Measurements from ENCODE around the gene SIGMAR1.

The SIGMAR1 gene

DNA sequence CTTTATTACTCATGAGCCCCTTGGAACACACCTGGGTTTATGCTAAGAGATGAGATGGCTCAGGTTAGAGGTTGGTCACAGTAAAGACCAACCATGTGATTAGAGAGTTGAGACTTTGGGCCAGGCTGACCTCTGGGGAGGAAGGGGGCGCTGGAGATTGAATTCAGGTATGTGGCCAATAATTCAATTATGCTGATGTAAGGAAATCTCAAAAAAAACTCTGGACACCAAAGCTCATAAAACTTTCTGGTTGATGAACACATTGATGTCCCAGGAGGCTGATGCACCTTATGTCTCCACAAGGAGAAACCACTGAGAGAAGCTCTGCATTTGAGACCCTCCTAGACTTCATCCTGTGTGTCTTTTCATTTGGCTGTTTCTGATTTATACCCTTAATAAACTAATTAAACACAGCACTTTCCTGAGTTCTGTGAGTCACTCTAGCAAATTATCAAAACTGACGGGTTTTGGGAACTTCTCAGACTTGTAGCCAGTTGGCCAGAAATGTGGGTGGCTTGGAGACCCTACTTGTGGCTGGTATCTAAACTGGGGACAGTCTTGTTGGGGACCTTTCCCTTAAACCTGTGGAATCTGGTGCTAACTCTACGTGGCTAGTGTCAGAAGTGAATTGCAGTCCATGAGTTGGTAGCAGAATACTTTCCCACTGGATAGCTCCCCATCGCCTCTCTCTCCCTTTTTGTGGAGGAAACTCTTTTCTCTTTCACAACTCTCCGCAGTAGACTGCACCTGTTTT lies 32.4 kb upstream of the SIGMAR1 start:
- Histone ChIP-seq H2AFZ (ENCODE audit: low read length, unreplicated experiment) (no peak overlapping the region), H3K27me3 (ENCODE audit: insufficient read depth, low read length) (no peaks in the 10 kb centered on the region), H3K36me3 (ENCODE audit: insufficient read depth, low read length) (peaks cover 20% of the 10 kb centered on the region), H3K4me3 (ENCODE audit: low read depth, low read length) (no peak overlapping the region), H3K4me1 (ENCODE audit: control insufficient read depth, insufficient read depth, low read length, unreplicated experiment) (peaks cover 6% of the 10 kb centered on the region), H3K79me2 (ENCODE audit: control insufficient read depth, insufficient read depth, low read length, unreplicated experiment) (peaks cover 21% of the 10 kb centered on the region), H3K27ac (ENCODE audit: low read depth, low read length) (no peak overlapping the region)

DNA sequence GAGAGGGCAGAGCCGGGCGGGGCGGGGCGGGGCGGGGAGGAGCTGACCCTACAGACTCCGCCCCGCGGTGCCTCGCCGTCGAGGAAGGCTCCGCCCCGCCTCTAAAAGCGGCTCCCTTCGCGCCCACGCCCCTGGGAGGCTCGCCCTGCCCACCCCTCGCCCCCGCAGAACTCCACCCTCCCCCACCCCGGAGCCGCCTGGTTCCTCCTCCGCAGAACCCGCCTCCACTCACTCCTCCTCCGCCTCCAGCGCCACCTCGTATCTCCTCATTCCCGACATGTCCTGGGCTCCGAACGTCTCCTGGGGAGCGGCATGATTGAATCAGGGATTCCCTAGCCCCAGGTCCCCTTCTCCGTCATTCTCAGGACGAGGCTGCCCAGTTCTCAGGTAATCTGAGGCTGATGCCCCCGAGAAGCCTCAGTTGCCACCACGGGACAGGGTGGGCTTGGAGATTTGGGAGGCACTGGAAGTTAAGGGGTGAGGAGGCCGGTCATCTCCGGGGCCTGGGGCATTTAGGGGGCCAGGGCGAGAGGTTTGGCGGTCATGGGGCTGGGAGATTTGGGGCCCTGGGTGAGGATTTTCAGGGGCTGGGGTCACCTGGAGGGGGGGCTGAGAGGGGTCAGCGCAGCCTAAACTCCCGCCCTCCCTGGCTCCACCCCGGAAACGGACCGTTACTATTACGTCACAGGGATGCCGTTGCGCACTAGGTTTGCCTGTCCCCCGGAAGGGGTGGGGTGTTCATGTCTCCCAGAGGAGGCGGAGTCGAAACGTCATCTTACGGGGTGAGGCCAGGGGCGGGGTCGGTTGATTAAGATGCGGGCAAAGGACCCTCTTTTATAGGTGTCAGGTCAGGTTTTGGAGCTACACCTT lies 28.0 kb upstream of the SIGMAR1 start:
- H2AFZ ChIP-seq (ENCODE audit: low read length, unreplicated experiment): peak overlapping the region; percentile 86

GRCh38 chr9:34665067-34665380 lies 27.4 kb upstream of the SIGMAR1 start:
- peaks cover 6% of the 10 kb centered on the region for H3K4me1 ChIP-seq (ENCODE audit: control insufficient read depth, insufficient read depth, low read length, unreplicated experiment)
- H3K79me2 ChIP-seq (ENCODE audit: control insufficient read depth, insufficient read depth, low read length, unreplicated experiment): peaks cover 21% of the 10 kb centered on the region
- peak overlapping the region; percentile 95 for H3K4me3 ChIP-seq (ENCODE audit: low read depth, low read length)
- peaks cover 20% of the 10 kb centered on the region for H3K36me3 ChIP-seq (ENCODE audit: insufficient read depth, low read length)
- peak overlapping the region; percentile 36; the same call in 1 of the 2 replicates for H3K27ac ChIP-seq (ENCODE audit: low read depth, low read length)
- H3K27me3 ChIP-seq (ENCODE audit: insufficient read depth, low read length): no peaks in the 10 kb centered on the region
- peak overlapping the region; percentile 63 for H2AFZ ChIP-seq (ENCODE audit: low read length, unreplicated experiment)

More for the DNA sequence above, 28.0 kb upstream of the SIGMAR1 start:
- Histone ChIP-seq H3K36me3 (ENCODE audit: insufficient read depth, low read length) (peaks cover 20% of the 10 kb centered on the region), H3K4me1 (ENCODE audit: control insufficient read depth, insufficient read depth, low read length, unreplicated experiment) (peaks cover 6% of the 10 kb centered on the region), H3K27me3 (ENCODE audit: insufficient read depth, low read length) (no peaks in the 10 kb centered on the region), H3K4me3 (ENCODE audit: low read depth, low read length) (peak overlapping the region; percentile 95), H3K79me2 (ENCODE audit: control insufficient read depth, insufficient read depth, low read length, unreplicated experiment) (peaks cover 21% of the 10 kb centered on the region), H3K27ac (ENCODE audit: low read depth, low read length) (peak overlapping the region; percentile 93)

- H3K27me3 ChIP-seq (ENCODE audit: insufficient read depth, low read length): no peaks in the 10 kb centered on the region
- peak overlapping the region; percentile 95 for H3K4me3 ChIP-seq (ENCODE audit: low read depth, low read length)
- peaks cover 21% of the 10 kb centered on the region for H3K79me2 ChIP-seq (ENCODE audit: control insufficient read depth, insufficient read depth, low read length, unreplicated experiment)
- peaks cover 6% of the 10 kb centered on the region for H3K4me1 ChIP-seq (ENCODE audit: control insufficient read depth, insufficient read depth, low read length, unreplicated experiment)
- peak overlapping the region; percentile 63 for H2AFZ ChIP-seq (ENCODE audit: low read length, unreplicated experiment)
- H3K27ac ChIP-seq (ENCODE audit: low read depth, low read length): peak overlapping the region; percentile 36; the same call in 1 of the 2 replicates
- peaks cover 18% of the 10 kb centered on the region for H3K36me3 ChIP-seq (ENCODE audit: insufficient read depth, low read length)
Observed at GRCh38 chr9:34664281-34665066, 26.9 kb upstream of the SIGMAR1 start.

DNA sequence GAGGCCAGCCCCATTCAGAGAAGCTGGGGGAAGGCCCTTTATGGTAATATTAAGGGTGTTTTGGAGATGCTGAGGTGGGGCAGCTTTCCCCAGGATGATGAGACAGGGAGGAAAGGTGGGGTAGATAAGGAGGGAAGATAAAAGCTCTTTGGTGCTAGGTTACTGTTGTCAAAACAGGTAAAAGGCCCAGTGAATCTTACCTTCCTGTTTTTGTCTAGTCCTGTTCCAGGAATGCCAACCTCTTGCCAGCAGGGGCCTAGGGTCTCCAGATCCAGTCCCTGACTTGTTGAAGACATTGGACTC lies 25.7 kb upstream of the SIGMAR1 start:
- no peak overlapping the region for H3K4me3 ChIP-seq (ENCODE audit: low read depth, low read length)
- H3K4me1 ChIP-seq (ENCODE audit: control insufficient read depth, insufficient read depth, low read length, unreplicated experiment): peaks cover 6% of the 10 kb centered on the region
- H3K36me3 ChIP-seq (ENCODE audit: insufficient read depth, low read length): peaks cover 8% of the 10 kb centered on the region; the same call in 1 of the 2 replicates
- H3K27me3 ChIP-seq (ENCODE audit: insufficient read depth, low read length): no peaks in the 10 kb centered on the region
- no peak overlapping the region for H3K27ac ChIP-seq (ENCODE audit: low read depth, low read length)
- H2AFZ ChIP-seq (ENCODE audit: low read length, unreplicated experiment): no peak overlapping the region
- peaks cover 19% of the 10 kb centered on the region for H3K79me2 ChIP-seq (ENCODE audit: control insufficient read depth, insufficient read depth, low read length, unreplicated experiment)

DNA sequence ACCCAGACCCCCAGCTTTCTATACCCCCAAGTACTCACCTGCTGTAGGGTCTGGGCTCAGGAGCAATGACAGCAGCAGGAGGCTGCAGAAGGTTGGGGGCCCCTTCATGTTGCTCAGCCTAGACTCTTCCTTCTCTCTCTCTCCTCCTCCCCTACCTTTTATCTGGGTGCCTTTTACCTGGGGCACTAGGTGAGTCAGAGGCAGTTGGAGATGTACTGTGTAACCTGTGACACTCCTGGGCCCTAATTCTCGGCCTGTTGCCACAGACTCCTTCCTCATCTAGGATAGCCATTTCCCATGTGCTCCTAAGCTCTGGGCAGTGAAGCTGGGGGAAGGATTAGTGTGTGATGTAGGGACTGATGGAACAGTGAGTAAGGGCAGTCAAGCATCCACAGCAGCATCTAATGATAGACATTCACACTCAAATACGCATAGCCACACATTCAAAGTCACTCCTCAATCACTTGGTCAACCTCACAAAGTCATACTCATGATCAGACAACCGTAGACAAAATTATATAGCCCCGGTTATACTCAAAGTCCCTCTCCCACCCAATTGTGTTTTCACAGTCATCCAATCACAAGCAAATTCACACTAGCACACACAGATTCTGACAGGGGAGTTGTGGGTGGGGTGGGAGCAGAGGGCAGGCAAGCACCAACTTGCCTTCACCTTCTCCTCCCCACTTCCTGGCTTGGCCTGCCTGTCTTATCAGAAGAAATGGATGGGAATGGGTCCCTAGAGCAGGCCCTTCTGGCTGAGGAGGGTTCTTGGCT lies 25.1 kb upstream of the SIGMAR1 start, which contains the start of gene CCL27:
TSS of gene CCL27 (minus strand) at position 132 of the 777 bp plus-strand sequence. CDS start at position 108, 24 bp downstream.
- Histone ChIP-seq H3K4me1 (ENCODE audit: control insufficient read depth, insufficient read depth, low read length, unreplicated experiment) (peaks cover 6% of the 10 kb centered on the region), H3K36me3 (ENCODE audit: insufficient read depth, low read length) (peaks cover 3% of the 10 kb centered on the region; the same call in 1 of the 2 replicates), H3K4me3 (ENCODE audit: low read depth, low read length) (no peak within 1 kb of the TSS), H3K27me3 (ENCODE audit: insufficient read depth, low read length) (no peaks in the 10 kb centered on the region), H3K27ac (ENCODE audit: low read depth, low read length) (no peak within 1 kb of the TSS), H2AFZ (ENCODE audit: low read length, unreplicated experiment) (no peak within 1 kb of the TSS), H3K79me2 (ENCODE audit: control insufficient read depth, insufficient read depth, low read length, unreplicated experiment) (peaks cover 15% of the 10 kb centered on the region)

DNA sequence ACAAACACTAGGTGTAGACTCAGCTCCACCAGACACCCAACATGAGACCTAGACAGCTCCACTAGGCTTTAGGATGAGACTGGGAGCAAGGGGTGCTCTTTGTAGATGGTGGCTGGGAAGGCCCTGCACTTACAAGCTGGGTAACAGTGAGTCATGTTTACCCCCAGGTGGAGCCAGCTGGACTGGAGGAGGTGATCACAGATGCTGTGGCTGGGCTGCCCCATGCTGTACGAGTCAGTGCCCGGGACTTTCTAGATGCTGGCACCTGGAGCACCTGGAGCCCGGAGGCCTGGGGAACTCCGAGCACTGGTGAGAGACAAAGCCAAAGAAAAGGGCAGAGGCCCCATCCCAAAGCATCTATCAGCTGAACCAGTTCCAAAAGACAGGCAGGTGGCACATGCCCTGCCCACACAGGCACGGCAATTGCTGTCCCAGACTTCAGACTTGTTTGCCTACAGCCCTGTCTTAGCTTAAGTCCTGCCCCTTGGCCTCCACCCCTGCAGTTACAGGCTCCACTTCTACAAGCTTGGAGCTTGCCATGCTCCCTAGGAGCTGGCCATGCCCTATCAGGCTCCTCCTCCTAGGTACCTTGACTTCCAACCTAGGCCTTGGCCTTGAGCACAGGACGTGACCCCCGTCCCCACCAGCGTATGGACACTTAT lies 22.1 kb upstream of the SIGMAR1 start:
- Histone ChIP-seq H3K36me3 (ENCODE audit: insufficient read depth, low read length) (no peaks in the 10 kb centered on the region), H2AFZ (ENCODE audit: low read length, unreplicated experiment) (no peak overlapping the region), H3K4me3 (ENCODE audit: low read depth, low read length) (no peak overlapping the region), H3K79me2 (ENCODE audit: control insufficient read depth, insufficient read depth, low read length, unreplicated experiment) (no peaks in the 10 kb centered on the region), H3K27me3 (ENCODE audit: insufficient read depth, low read length) (no peaks in the 10 kb centered on the region), H3K27ac (ENCODE audit: low read depth, low read length) (no peak overlapping the region), H3K4me1 (ENCODE audit: control insufficient read depth, insufficient read depth, low read length, unreplicated experiment) (no peaks in the 10 kb centered on the region)

DNA sequence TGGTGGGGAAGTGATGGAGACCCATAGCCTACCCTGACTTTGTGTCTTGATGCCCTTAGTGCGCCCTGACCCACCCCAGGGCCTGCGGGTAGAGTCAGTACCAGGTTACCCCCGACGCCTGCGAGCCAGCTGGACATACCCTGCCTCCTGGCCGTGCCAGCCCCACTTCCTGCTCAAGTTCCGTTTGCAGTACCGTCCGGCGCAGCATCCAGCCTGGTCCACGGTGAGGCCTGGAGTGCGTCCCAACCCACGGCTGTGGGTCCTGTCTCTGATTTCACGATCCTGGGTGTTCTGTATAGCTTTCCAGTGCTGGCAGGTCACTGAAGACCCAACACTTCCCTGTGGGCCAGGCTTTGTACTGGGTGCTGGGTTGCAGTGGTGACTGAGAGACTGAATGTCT lies 20.9 kb upstream of the SIGMAR1 start:
- Histone ChIP-seq H3K4me3 (ENCODE audit: low read depth, low read length) (no peak overlapping the region), H3K79me2 (ENCODE audit: control insufficient read depth, insufficient read depth, low read length, unreplicated experiment) (no peaks in the 10 kb centered on the region), H3K36me3 (ENCODE audit: insufficient read depth, low read length) (no peaks in the 10 kb centered on the region), H3K27me3 (ENCODE audit: insufficient read depth, low read length) (no peaks in the 10 kb centered on the region), H3K27ac (ENCODE audit: low read depth, low read length) (no peak overlapping the region), H3K4me1 (ENCODE audit: control insufficient read depth, insufficient read depth, low read length, unreplicated experiment) (peaks cover 7% of the 10 kb centered on the region), H2AFZ (ENCODE audit: low read length, unreplicated experiment) (no peak overlapping the region)

GRCh38 chr9:34656992-34657391 lies 19.4 kb upstream of the SIGMAR1 start:
- H3K36me3 ChIP-seq (ENCODE audit: insufficient read depth, low read length): no peaks in the 10 kb centered on the region
- peaks cover 22% of the 10 kb centered on the region for H3K4me1 ChIP-seq (ENCODE audit: control insufficient read depth, insufficient read depth, low read length, unreplicated experiment)
- H3K79me2 ChIP-seq (ENCODE audit: control insufficient read depth, insufficient read depth, low read length, unreplicated experiment): no peaks in the 10 kb centered on the region
- H3K27me3 ChIP-seq (ENCODE audit: insufficient read depth, low read length): no peaks in the 10 kb centered on the region
- H3K27ac ChIP-seq (ENCODE audit: low read depth, low read length): no peak overlapping the region
- no peak overlapping the region for H2AFZ ChIP-seq (ENCODE audit: low read length, unreplicated experiment)
- no peak overlapping the region for H3K4me3 ChIP-seq (ENCODE audit: low read depth, low read length)
